K562 (cell line): ENCODE measurements around the gene STX2. TPM values are rescaled to one million over a fixed set of nuclear protein-coding genes. Genes with fewer than 3 reads are reported as not detected.
A peak's percentile ranks its signal among the peaks of the same experiment; 100 is the strongest.

Experiments
- ATAC-seq: fragments of 200-7000 bp; cut with Tn5 transposase; 3 replicates; pipeline ENCODE4 v1.9.1; 2020; ENCODE audit warnings: moderate library complexity
- BruUV-seq: library from RNA; stranded (reverse); fragments of 400-500 nt; replicated peaks from 2 replicates; lab custom pipeline; 2021; lab: Mats Ljungman, UMichigan
- CTCF ChIA-PET: fragments of 300-600 bp; formaldehyde crosslinking; extraction: SDS; loops from one replicate; lab custom pipeline; 2021; ENCODE audit warnings: low intra/inter-chr PET ratio; lab: Yijun Ruan, JAX
- POLR2A ChIA-PET: fragments of 300-600, 350-650 bp; sonication (Branson Sonifier 250); formaldehyde crosslinking; extraction: SDS; loops from one replicate; lab custom pipeline; 2021; ENCODE audit warnings: antibody characterized with exemption, inconsistent platforms; lab: Yijun Ruan, JAX
- DNase-seq, 4 experiments: peaks; one replicate each; pipeline versions ENCODE4 v3.0.0 to v3.0.0-alpha.2; 2011 to 2018; ENCODE audit warnings: low spot score in 3 of 4, mixed read lengths in 3 of 4; ENCODE audit errors: extremely low read depth in 1 of 4
- FAIRE-seq: peaks from 2 replicates; lab custom pipeline; 2011; peaks lifted over from hg19 to GRCh38; lab: Jason Lieb, UNC
- H2AFZ ChIP-seq: 2 replicates; pipeline ENCODE4 v1.6.0; 2011; ENCODE audit warnings: low read depth, low read length, control low read depth, inconsistent platforms
- H3K27ac ChIP-seq: fragments of 200-600 bp; 3 replicates; pipeline ENCODE4 v1.8.0; 2011; ENCODE audit warnings: low read depth, mild to moderate bottlenecking, control low read depth, inconsistent platforms, low read length, moderate library complexity, mixed read lengths; ENCODE audit errors: extremely low read depth
- H3K27me3 ChIP-seq, 2 experiments: fragments of 300-600 bp in 1 of 2; 2 replicates in 1 of 2; 3 replicates in 1 of 2; pipeline versions ENCODE4 v1.6.0 to v1.8.0; 2011; ENCODE audit warnings: inconsistent platforms in 2 of 2, low read length in 2 of 2, mild to moderate bottlenecking in 1 of 2, mixed read lengths in 1 of 2, moderate library complexity in 1 of 2; ENCODE audit not compliant: control insufficient read depth in 2 of 2, insufficient read depth in 2 of 2
- H3K36me3 ChIP-seq: fragments of 300-600 bp; 3 replicates; pipeline ENCODE4 v1.8.0; 2011; ENCODE audit warnings: mild to moderate bottlenecking, low read length, inconsistent platforms; ENCODE audit not compliant: control insufficient read depth, insufficient read depth
- H3K4me1 ChIP-seq, 2 experiments: fragments of 200-600 bp in 1 of 2; replicated peaks in 1 of 2; 2 replicates in 1 of 2; 3 replicates in 1 of 2; pipeline versions ENCODE4 v1.5.1 to v1.8.0; 2011; ENCODE audit warnings: inconsistent platforms in 2 of 2, low read length in 2 of 2, mild to moderate bottlenecking in 1 of 2, mixed read lengths in 1 of 2, moderate library complexity in 1 of 2; ENCODE audit not compliant: control insufficient read depth in 2 of 2, insufficient read depth in 2 of 2
- H3K4me2 ChIP-seq: 2 replicates; pipeline ENCODE4 v1.6.1; 2011; ENCODE audit warnings: low read length, control low read depth, inconsistent platforms, mixed read lengths; ENCODE audit not compliant: insufficient read depth
- H3K4me3 ChIP-seq: fragments of 200-600 bp; sonication (generic), shearing (Covaris generic); 2 replicates; pipeline ENCODE4 v1.5.1; 2016; ENCODE audit warnings: control low read depth, inconsistent platforms
- H3K79me2 ChIP-seq: fragments of 200-600 bp; 3 replicates; pipeline ENCODE4 v1.8.0; 2011; ENCODE audit warnings: low read length, inconsistent platforms; ENCODE audit not compliant: control insufficient read depth, insufficient read depth
- H3K9ac ChIP-seq, 2 experiments: 2 replicates each; pipeline versions ENCODE4 v1.6.0 to v1.6.1; 2011; ENCODE audit warnings: low read depth in 2 of 2, low read length in 2 of 2, control low read depth in 1 of 2, inconsistent platforms in 1 of 2, mild to moderate bottlenecking in 1 of 2, mixed read lengths in 1 of 2; ENCODE audit not compliant: insufficient read depth in 1 of 2
- H3K9me1 ChIP-seq: one replicate; pipeline ENCODE4 v1.6.0; 2011; ENCODE audit warnings: inconsistent platforms, mild to moderate bottlenecking, low read length, moderate library complexity; ENCODE audit not compliant: control insufficient read depth, insufficient read depth
- H3K9me3 ChIP-seq: replicated peaks from 2 replicates; pipeline ENCODE4 v1.5.1; 2011; ENCODE audit warnings: low read depth, low read length, inconsistent platforms; ENCODE audit not compliant: control insufficient read depth, insufficient read depth
- H4K20me1 ChIP-seq: replicated peaks from 2 replicates; pipeline ENCODE4 v1.6.1; 2011; ENCODE audit warnings: low read length, inconsistent platforms, mixed read lengths; ENCODE audit not compliant: control insufficient read depth, insufficient read depth
- ATF7 ChIP-seq: fragments of 450-650 bp; IDR thresholded peaks from 2 replicates; pipeline ENCODE4 v1.7.1; 2014; ENCODE audit warnings: mild to moderate bottlenecking, moderate library complexity
- ILK ChIP-seq: fragments of 450-650 bp; IDR thresholded peaks from 2 replicates; pipeline ENCODE4 v1.6.1; 2016; ENCODE audit warnings: missing genetic modification characterization, low read depth, mild to moderate bottlenecking, missing compliant biosample characterization, moderate library complexity, borderline replicate concordance
- KAT8 ChIP-seq: fragments of 450-650 bp; IDR thresholded peaks from 2 replicates; pipeline ENCODE4 v1.6.1; 2016; ENCODE audit warnings: low read depth, mild to moderate bottlenecking
- MIER1 ChIP-seq: fragments of 450-650 bp; IDR thresholded peaks from 2 replicates; pipeline ENCODE4 v1.6.1; 2016; ENCODE audit warnings: antibody characterized with exemption, mild to moderate bottlenecking, low read depth
- MTA2 ChIP-seq: fragments of 450-650 bp; IDR thresholded peaks from 2 replicates; pipeline ENCODE4 v1.6.1; 2016; ENCODE audit warnings: low read depth
- POLR2A ChIP-seq: fragments of 450-650 bp; conservative IDR thresholded peaks from 2 replicates; pipeline ENCODE4 v1.6.1; 2016
- POLR2AphosphoS2 ChIP-seq: IDR thresholded peaks from 2 replicates; pipeline ENCODE4 v1.6.1; 2012; ENCODE audit warnings: low read length, improper control_type of control experiment
- RNF2 ChIP-seq: sonication (generic); IDR thresholded peaks from 2 replicates; pipeline ENCODE4 v1.6.1; 2016
- RUNX1 ChIP-seq: sonication (generic); IDR thresholded peaks from 2 replicates; pipeline ENCODE4 v1.6.1; 2016; ENCODE audit warnings: antibody characterized with exemption, low read depth
- SMAD1 ChIP-seq: fragments of 150-350 bp; IDR thresholded peaks from 2 replicates; pipeline ENCODE4 v1.6.1; 2014; ENCODE audit warnings: low read length, low read depth; ENCODE audit not compliant: partially characterized antibody
- SUPT5H ChIP-seq: fragments of 450-650 bp; IDR thresholded peaks from 2 replicates; pipeline ENCODE4 v1.6.1; 2016
- TEAD1 ChIP-seq, 2 experiments: fragments of 450-650 bp in 1 of 2; sonication (generic) in 1 of 2; formaldehyde crosslinking; IDR thresholded peaks; 2 replicates each; pipeline versions ENCODE4 v1.4.0 to v1.8.0; 2020 to 2022; ENCODE audit warnings: mild to moderate bottlenecking in 2 of 2, missing genetic modification reagents in 1 of 2
- TSC22D4 ChIP-seq: fragments of 450-650 bp; IDR thresholded peaks from 2 replicates; pipeline ENCODE4 v1.6.1; 2016; ENCODE audit warnings: missing genetic modification characterization, missing biosample characterization, control low read depth
- ZKSCAN1 ChIP-seq: fragments of 150-350 bp; IDR thresholded peaks from 2 replicates; pipeline ENCODE4 v1.6.1; 2016; ENCODE audit warnings: low read depth, low read length
- ZNF263 ChIP-seq: sonication (generic); formaldehyde crosslinking; IDR thresholded peaks from 2 replicates; pipeline ENCODE4 v1.8.0; 2022; ENCODE audit warnings: mild to moderate bottlenecking, missing genetic modification reagents, borderline replicate concordance
- WGBS: fragments of 100-300 bp; shearing (Covaris generic); methylation state at CpG from one replicate; pipeline ENCODE4 v1.1.6; 2016; ENCODE audit warnings: low coverage, mixed read lengths; ENCODE audit not compliant: insufficient coverage; ENCODE audit errors: missing lambda C conversion rate; 5-methylcytosine and 5-hydroxymethylcytosine counted together
- in situ Hi-C: fragments of 300-500 bp; cut with MboI; formaldehyde crosslinking; loops from 4 replicates; pipeline ENCODE4 v1.15.0; 2018; ENCODE audit warnings: inconsistent platforms, mixed read lengths
- intact Hi-C: fragments of 100-400 bp; cut with micrococcal nuclease; formaldehyde crosslinking; loops from 2 replicates; pipeline ENCODE4 v1.14.2; 2022
- polyA plus RNA-seq, 8 experiments: library from polyadenylated mRNA; depleted of rRNA in 4 of 8; stranded (reverse) in 5 of 8; unstranded in 3 of 8; fragments of >200 nt; fragmentation: Nextera tagmentation in 2 of 8; fragmentation: Illumina TruSeq in 1 of 8; extraction: Ambion mirVana in 2 of 8; extraction: Trizol in 1 of 8; gene quantifications; 2 replicates each; pipeline versions ENCODE4 v1.2.1 to v1.2.3, GENCODE V29; 2011 to 2014; ENCODE audit warnings: inconsistent platforms in 1 of 8, missing spikeins in 1 of 8
- total RNA-seq, 7 experiments: library from RNA; depleted of rRNA in 6 of 7; stranded (reverse); fragments of >200 nt in 6 of 7; fragmentation: Illumina TruSeq in 2 of 7; extraction: Trizol in 2 of 7; gene quantifications; 2 replicates each; pipeline versions ENCODE4 v1.2.1 to v1.2.3, GENCODE V29; 2011 to 2021; ENCODE audit warnings: low replicate concordance in 1 of 7

The STX2 gene
- total and polyA plus RNA-seq, 9 of the 15 experiments (the other 6 are each of a cell fraction or from before 2014, with no cell fraction given), result 22.2 to 54.6 (median 30.8) TPM

GRCh38 chr12:130878193-130879185 is 39.4 kb upstream of the STX2 start (continued):
- TF ChIP-seq POLR2AphosphoS2 (peak; percentile 92), SUPT5H (peak; percentile 75)

GRCh38 chr12:130877333-130877732 is 38.3 kb upstream of the STX2 start:
- FAIRE-seq, result no peak
- Histone ChIP-seq H3K9me3 (no peaks in the 10 kb centered on the region), H3K4me1 (peaks cover 24 to 41% of the 10 kb centered on the region in 2 experiments; a peak in 4 of 5 replicates), H3K9me1 (no peaks in the 10 kb centered on the region), H4K20me1 (peaks cover 8% of the 10 kb centered on the region), H3K27ac (no peak overlapping the region; the same call in 2 of the 3 replicates), H3K36me3 (peaks cover 51% of the 10 kb centered on the region), H3K27me3 (no peaks in the 10 kb centered on the region), H3K4me2 (no peak overlapping the region), H3K4me3 (no peak overlapping the region), H2AFZ (no peak overlapping the region), H3K9ac (no peak overlapping the region), H3K79me2 (peaks cover 42% of the 10 kb centered on the region)
- POLR2A ChIA-PET, result interaction anchor here (0.7 to 1.3 kb wide), 4 partner anchors 8 to 734 kb away, joined by 3 to 4 read pairs (median 3); no protein-coding TSS in a partner anchor
- 57% methylated on average over 3 of the region's 3 CpGs for WGBS
- intact Hi-C loops (no loop called here), in situ Hi-C loops (no loop called here)
- CTCF ChIA-PET, result no interaction called here
- no peak for ATAC-seq
- no TSS peak for BruUV-seq
- no peak for DNase-seq
- TF ChIP-seq ILK (tag) (no peak), MTA2 (no peak), KAT8 (no peak), POLR2A (peak; percentile 30; the same call in 1 of the 2 replicates), MIER1 (no peak), TEAD1 (CRISPR knock-in tag; IDR thresholded peaks at IDR 0.05) (no peak), ATF7 (peak; percentile 54; the same call in 1 of the 2 replicates), RNF2 (no peak), SMAD1 (no peak), TSC22D4 (tag) (no peak), ZNF263 (CRISPR knock-in tag) (no peak), SUPT5H (0 out of 2 replicates have a peak, but pooled peaks have one; percentile 17), RUNX1 (no peak), ZKSCAN1 (no peak)
